HepG2 (cell line): ENCODE results near the gene CARD19. TPM values are rescaled to one million over a fixed set of nuclear protein-coding genes. Genes with fewer than 3 reads are reported as not detected.

ENCODE experiments used
- CBX5 ChIP-seq: sonication (generic); formaldehyde crosslinking; IDR thresholded peaks from 2 replicates; pipeline ENCODE4 v1.4.0; 2020; ENCODE audit warnings: missing genetic modification reagents, borderline replicate concordance
- HOXA3 ChIP-seq: sonication (generic); formaldehyde crosslinking; IDR thresholded peaks from 2 replicates; pipeline ENCODE4 v1.5.0; 2020; ENCODE audit warnings: missing genetic modification reagents
- NFIB ChIP-seq: sonication (generic); formaldehyde crosslinking; IDR thresholded peaks from 2 replicates; pipeline ENCODE4 v1.9.0; 2021; ENCODE audit warnings: missing genetic modification reagents, mild to moderate bottlenecking, borderline replicate concordance
- SP2 ChIP-seq: sonication (generic); formaldehyde crosslinking; IDR thresholded peaks from 2 replicates; pipeline ENCODE4 v1.5.1; 2020; ENCODE audit warnings: mild to moderate bottlenecking, missing genetic modification reagents
- TCF7L2 ChIP-seq: IDR thresholded peaks from 2 replicates; pipeline ENCODE4 v1.6.1; 2011; ENCODE audit warnings: mild to moderate bottlenecking, low read depth, low read length, moderate library complexity
- UBTF ChIP-seq: sonication (generic); formaldehyde crosslinking; IDR thresholded peaks from 2 replicates; pipeline ENCODE4 v1.4.0; 2020; ENCODE audit warnings: mild to moderate bottlenecking, missing genetic modification reagents
- ZFP91 ChIP-seq: sonication (generic); formaldehyde crosslinking; IDR thresholded peaks from 2 replicates; pipeline ENCODE4 v1.9.0; 2022; ENCODE audit warnings: missing genetic modification reagents, mild to moderate bottlenecking, borderline replicate concordance
- ZMYM2 ChIP-seq: sonication (generic); formaldehyde crosslinking; IDR thresholded peaks from 2 replicates; pipeline ENCODE4 v1.8.0; 2022; ENCODE audit warnings: mild to moderate bottlenecking, missing genetic modification reagents
- ZNF546 ChIP-seq: sonication (generic); formaldehyde crosslinking; conservative IDR thresholded peaks from 2 replicates; pipeline ENCODE4 v1.8.1; 2023; ENCODE audit warnings: mild to moderate bottlenecking, missing genetic modification reagents
- ZNF841 ChIP-seq: sonication (generic); formaldehyde crosslinking; IDR thresholded peaks from 2 replicates; pipeline ENCODE4 v1.8.1; 2023; ENCODE audit warnings: missing genetic modification reagents, borderline replicate concordance
- ZSCAN31 ChIP-seq: sonication (generic); formaldehyde crosslinking; IDR thresholded peaks from 2 replicates; pipeline ENCODE4 v1.5.0; 2020; ENCODE audit warnings: low read depth, mild to moderate bottlenecking, missing genetic modification reagents
- polyA plus RNA-seq, 8 experiments: library from polyadenylated mRNA; depleted of rRNA in 3 of 8; stranded (reverse) in 7 of 8; unstranded in 1 of 8; fragments of >200 nt; fragmentation: Illumina TruSeq in 4 of 8; extraction: Trizol in 4 of 8; gene quantifications; 2 replicates each; pipeline versions ENCODE4 v1.2.1 to v1.2.3, GENCODE V29; 2011 to 2016; ENCODE audit warnings: low read depth in 4 of 8, missing spikeins in 1 of 8, mixed read lengths in 1 of 8; ENCODE audit not compliant: insufficient read depth in 1 of 8
- total RNA-seq, 5 experiments: library from RNA; depleted of rRNA; stranded (reverse); fragments of >200 nt; fragmentation: Illumina TruSeq; extraction: Trizol; gene quantifications; 2 replicates each; pipeline ENCODE4 v1.2.3, GENCODE V29; 2016; ENCODE audit warnings: low read depth in 1 of 5
- TF ChIP-seq, protein P1 (sequence below): sonication (generic); formaldehyde crosslinking; IDR thresholded peaks from 2 replicates; pipeline ENCODE4 v1.8.1; 2023; ENCODE audit warnings: missing genetic modification reagents, inconsistent platforms, borderline replicate concordance
- TF ChIP-seq, protein P2 (sequence below): sonication (generic); formaldehyde crosslinking; IDR thresholded peaks from 2 replicates; pipeline ENCODE4 v1.4.0; 2020; ENCODE audit warnings: missing genetic modification reagents, low read depth, mild to moderate bottlenecking, borderline replicate concordance
- TF ChIP-seq, protein P3 (sequence below): sonication (generic); formaldehyde crosslinking; IDR thresholded peaks from 2 replicates; pipeline ENCODE4 v1.4.0; 2020; ENCODE audit warnings: low read depth, mild to moderate bottlenecking, missing genetic modification reagents
- TF ChIP-seq, protein P4 (sequence below): sonication (generic); formaldehyde crosslinking; IDR thresholded peaks from 2 replicates; pipeline ENCODE4 v1.4.0; 2020; ENCODE audit warnings: missing genetic modification reagents
- TF ChIP-seq, protein P5 (sequence below): sonication (generic); formaldehyde crosslinking; IDR thresholded peaks from 2 replicates; pipeline ENCODE4 v1.5.1; 2020; ENCODE audit warnings: mild to moderate bottlenecking, moderate library complexity, missing genetic modification reagents

CARD19 gene
- total and polyA plus RNA-seq, 2 of the 13 experiments (the other 11 are each of a cell fraction or from before 2014, with no cell fraction given): 18.4 to 47.2 TPM

DNA sequence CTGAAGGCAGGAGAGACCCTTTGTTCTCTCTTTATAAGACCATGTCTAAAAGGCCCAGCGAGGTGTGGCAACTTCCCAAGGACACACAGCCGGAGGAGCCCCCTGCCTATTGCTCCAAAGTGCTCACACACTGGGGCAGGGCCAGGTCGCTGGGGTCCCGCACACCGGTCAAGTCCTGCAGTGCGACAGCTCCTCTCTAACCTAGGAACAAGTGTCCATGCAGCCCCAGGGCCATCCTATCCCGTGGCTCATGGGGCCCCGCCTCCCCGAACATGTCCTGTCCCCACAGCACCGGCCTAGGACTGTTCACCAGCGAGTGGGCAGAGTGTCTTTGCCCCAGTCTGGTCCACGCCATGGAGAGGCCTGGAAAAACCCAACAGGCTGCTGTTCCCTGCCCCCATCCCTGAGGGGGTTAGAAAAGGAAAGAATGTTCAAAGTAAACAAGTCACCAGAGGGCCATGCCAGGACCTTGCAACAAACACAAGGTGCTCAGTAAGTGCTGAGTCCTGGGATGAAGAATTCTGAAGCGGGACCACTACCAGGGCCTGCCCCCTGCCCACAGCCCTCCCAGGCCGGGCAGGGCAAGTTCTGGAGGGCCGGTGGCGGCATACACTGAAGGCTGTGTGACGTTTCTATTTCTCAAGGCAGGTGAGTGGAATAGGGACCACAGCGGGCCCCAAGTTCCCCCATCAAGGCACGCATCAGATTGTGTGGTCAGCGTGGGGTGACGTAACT lies 37.1 kb downstream of the CARD19 start (continued):
- no peak for TF ChIP-seq TCF7L2
- TF ChIP-seq, protein P1, sequence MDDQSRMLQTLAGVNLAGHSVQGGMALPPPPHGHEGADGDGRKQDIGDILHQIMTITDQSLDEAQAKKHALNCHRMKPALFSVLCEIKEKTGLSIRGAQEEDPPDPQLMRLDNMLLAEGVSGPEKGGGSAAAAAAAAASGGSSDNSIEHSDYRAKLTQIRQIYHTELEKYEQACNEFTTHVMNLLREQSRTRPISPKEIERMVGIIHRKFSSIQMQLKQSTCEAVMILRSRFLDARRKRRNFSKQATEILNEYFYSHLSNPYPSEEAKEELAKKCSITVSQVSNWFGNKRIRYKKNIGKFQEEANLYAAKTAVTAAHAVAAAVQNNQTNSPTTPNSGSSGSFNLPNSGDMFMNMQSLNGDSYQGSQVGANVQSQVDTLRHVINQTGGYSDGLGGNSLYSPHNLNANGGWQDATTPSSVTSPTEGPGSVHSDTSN (CRISPR knock-in tag): 0 out of 2 replicates have a peak, but pooled peaks have one; percentile 23
- no peak for TF ChIP-seq NFIB
- TF ChIP-seq, protein P2, sequence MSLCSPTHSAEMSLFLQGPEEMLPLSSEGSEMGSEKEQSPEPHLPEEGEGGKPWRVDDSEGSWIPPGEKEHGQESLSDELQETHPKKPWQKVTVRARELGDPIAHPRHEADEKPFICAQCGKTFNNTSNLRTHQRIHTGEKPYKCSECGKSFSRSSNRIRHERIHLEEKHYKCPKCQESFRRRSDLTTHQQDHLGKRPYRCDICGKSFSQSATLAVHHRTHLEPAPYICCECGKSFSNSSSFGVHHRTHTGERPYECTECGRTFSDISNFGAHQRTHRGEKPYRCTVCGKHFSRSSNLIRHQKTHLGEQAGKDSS (CRISPR knock-in tag): peak; percentile 61; the same call in 1 of the 2 replicates
- TF ChIP-seq, protein P3, sequence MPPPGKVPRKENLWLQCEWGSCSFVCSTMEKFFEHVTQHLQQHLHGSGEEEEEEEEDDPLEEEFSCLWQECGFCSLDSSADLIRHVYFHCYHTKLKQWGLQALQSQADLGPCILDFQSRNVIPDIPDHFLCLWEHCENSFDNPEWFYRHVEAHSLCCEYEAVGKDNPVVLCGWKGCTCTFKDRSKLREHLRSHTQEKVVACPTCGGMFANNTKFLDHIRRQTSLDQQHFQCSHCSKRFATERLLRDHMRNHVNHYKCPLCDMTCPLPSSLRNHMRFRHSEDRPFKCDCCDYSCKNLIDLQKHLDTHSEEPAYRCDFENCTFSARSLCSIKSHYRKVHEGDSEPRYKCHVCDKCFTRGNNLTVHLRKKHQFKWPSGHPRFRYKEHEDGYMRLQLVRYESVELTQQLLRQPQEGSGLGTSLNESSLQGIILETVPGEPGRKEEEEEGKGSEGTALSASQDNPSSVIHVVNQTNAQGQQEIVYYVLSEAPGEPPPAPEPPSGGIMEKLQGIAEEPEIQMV (CRISPR knock-in tag): no peak
- no peak for TF ChIP-seq ZNF546
- TF ChIP-seq ZNF841 (CRISPR knock-in tag): no peak
- no peak for TF ChIP-seq UBTF (CRISPR knock-in tag)
- TF ChIP-seq, protein P4, sequence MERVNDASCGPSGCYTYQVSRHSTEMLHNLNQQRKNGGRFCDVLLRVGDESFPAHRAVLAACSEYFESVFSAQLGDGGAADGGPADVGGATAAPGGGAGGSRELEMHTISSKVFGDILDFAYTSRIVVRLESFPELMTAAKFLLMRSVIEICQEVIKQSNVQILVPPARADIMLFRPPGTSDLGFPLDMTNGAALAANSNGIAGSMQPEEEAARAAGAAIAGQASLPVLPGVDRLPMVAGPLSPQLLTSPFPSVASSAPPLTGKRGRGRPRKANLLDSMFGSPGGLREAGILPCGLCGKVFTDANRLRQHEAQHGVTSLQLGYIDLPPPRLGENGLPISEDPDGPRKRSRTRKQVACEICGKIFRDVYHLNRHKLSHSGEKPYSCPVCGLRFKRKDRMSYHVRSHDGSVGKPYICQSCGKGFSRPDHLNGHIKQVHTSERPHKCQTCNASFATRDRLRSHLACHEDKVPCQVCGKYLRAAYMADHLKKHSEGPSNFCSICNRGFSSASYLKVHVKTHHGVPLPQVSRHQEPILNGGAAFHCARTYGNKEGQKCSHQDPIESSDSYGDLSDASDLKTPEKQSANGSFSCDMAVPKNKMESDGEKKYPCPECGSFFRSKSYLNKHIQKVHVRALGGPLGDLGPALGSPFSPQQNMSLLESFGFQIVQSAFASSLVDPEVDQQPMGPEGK (CRISPR knock-in tag): peak; percentile 52
- no peak; the same call in none of the 2 replicates for TF ChIP-seq ZFP91 (CRISPR knock-in tag)
- TF ChIP-seq, protein P5, sequence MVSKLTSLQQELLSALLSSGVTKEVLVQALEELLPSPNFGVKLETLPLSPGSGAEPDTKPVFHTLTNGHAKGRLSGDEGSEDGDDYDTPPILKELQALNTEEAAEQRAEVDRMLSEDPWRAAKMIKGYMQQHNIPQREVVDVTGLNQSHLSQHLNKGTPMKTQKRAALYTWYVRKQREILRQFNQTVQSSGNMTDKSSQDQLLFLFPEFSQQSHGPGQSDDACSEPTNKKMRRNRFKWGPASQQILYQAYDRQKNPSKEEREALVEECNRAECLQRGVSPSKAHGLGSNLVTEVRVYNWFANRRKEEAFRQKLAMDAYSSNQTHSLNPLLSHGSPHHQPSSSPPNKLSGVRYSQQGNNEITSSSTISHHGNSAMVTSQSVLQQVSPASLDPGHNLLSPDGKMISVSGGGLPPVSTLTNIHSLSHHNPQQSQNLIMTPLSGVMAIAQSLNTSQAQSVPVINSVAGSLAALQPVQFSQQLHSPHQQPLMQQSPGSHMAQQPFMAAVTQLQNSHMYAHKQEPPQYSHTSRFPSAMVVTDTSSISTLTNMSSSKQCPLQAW (CRISPR knock-in tag): no peak
- TF ChIP-seq SP2 (CRISPR knock-in tag): peak; percentile 33; the same call in 1 of the 2 replicates
- TF ChIP-seq ZMYM2: no peak
- peak; percentile 36; the same call in 1 of the 2 replicates for TF ChIP-seq ZSCAN31 (CRISPR knock-in tag)
- TF ChIP-seq HOXA3 (CRISPR knock-in tag): no peak
- 0 out of 2 replicates have a peak, but pooled peaks have one; percentile 23 for TF ChIP-seq CBX5
